Endothelial cell of umbilical vein (primary cell): ENCODE data around the gene C17orf107. TPM values are rescaled to one million over a fixed set of nuclear protein-coding genes. Genes with fewer than 3 reads are reported as not detected.

Source experiments
- BruUV-seq: library from RNA; stranded (reverse); fragments of 400-500 nt; replicated peaks from 2 replicates; lab custom pipeline; 2021; lab: Mats Ljungman, UMichigan
- CTCF ChIA-PET: fragments of 300-600, 350-600 bp; sonication (Branson Sonifier 250); formaldehyde crosslinking; loops from one replicate; lab custom pipeline; 2021; ENCODE audit warnings: antibody characterized with exemption, inconsistent platforms; lab: Charles Lee
- POLR2A ChIA-PET: fragments of 300-600, 350-600 bp; sonication (Branson Sonifier 250); formaldehyde crosslinking; loops from one replicate; lab custom pipeline; 2021; ENCODE audit warnings: antibody characterized with exemption, inconsistent platforms; lab: Charles Lee
- DNase-seq: peaks from one replicate; pipeline ENCODE4 v3.0.0-alpha.2; 2011; ENCODE audit warnings: low read depth, low spot score
- FAIRE-seq: peaks from 2 replicates; lab custom pipeline; 2011; peaks lifted over from hg19 to GRCh38; lab: Jason Lieb, UNC
- H2AFZ ChIP-seq: 2 replicates; pipeline ENCODE4 v1.6.0; 2012; ENCODE audit warnings: low read depth, low read length, control low read depth, inconsistent platforms
- H3K27ac ChIP-seq: 2 replicates; pipeline ENCODE4 v1.5.1; 2011; ENCODE audit warnings: low read depth, mild to moderate bottlenecking, control low read depth, low read length, moderate library complexity; ENCODE audit not compliant: insufficient read depth
- H3K27me3 ChIP-seq, 2 experiments: 2 replicates each; pipeline versions ENCODE4 v1.6.0 to v1.6.1; 2011; ENCODE audit warnings: low read length in 2 of 2, mixed read lengths in 1 of 2; ENCODE audit not compliant: control insufficient read depth in 2 of 2, insufficient read depth in 2 of 2
- H3K36me3 ChIP-seq, 2 experiments: 2 replicates in 1 of 2; 3 replicates in 1 of 2; pipeline ENCODE4 v1.5.1; 2011; ENCODE audit warnings: low read length in 2 of 2, mild to moderate bottlenecking in 1 of 2, moderate library complexity in 1 of 2; ENCODE audit not compliant: control insufficient read depth in 2 of 2, insufficient read depth in 2 of 2; ENCODE audit errors: extremely low read depth in 1 of 2
- H3K4me1 ChIP-seq: 3 replicates; pipeline ENCODE4 v1.5.1; 2011; ENCODE audit warnings: mild to moderate bottlenecking, low read length; ENCODE audit not compliant: control insufficient read depth, insufficient read depth; ENCODE audit errors: extremely low read depth
- H3K4me2 ChIP-seq: 2 replicates; pipeline ENCODE4 v1.6.1; 2011; ENCODE audit warnings: low read length, control low read depth, mixed read lengths; ENCODE audit not compliant: insufficient read depth
- H3K4me3 ChIP-seq, 3 experiments: fragments of 200-600 bp in 1 of 3; sonication (generic), shearing (Covaris generic) in 1 of 3; replicated peaks in 1 of 3; 2 replicates each; pipeline ENCODE4 v1.5.1; 2011 to 2016; ENCODE audit warnings: control low read depth in 3 of 3, low read length in 3 of 3, mild to moderate bottlenecking in 2 of 3, inconsistent platforms in 1 of 3, low read depth in 1 of 3, moderate library complexity in 1 of 3; ENCODE audit not compliant: insufficient read depth in 1 of 3
- H3K79me2 ChIP-seq: 2 replicates; pipeline ENCODE4 v1.6.0; 2012; ENCODE audit warnings: low read length, inconsistent platforms; ENCODE audit not compliant: control insufficient read depth, insufficient read depth
- H3K9ac ChIP-seq: replicated peaks from 2 replicates; pipeline ENCODE3; 2011; ENCODE audit warnings: low read length, control low read depth; ENCODE audit not compliant: insufficient read depth; ENCODE audit errors: extremely low read depth
- H3K9me1 ChIP-seq: replicated peaks from 3 replicates; pipeline ENCODE4 v1.6.0; 2011; ENCODE audit warnings: mild to moderate bottlenecking, low read length; ENCODE audit not compliant: control insufficient read depth, insufficient read depth; ENCODE audit errors: extremely low read depth
- H3K9me3 ChIP-seq: replicated peaks from 2 replicates; pipeline ENCODE4 v1.5.1; 2012; ENCODE audit warnings: low read length, inconsistent platforms; ENCODE audit not compliant: control insufficient read depth, insufficient read depth
- H4K20me1 ChIP-seq: replicated peaks from 2 replicates; pipeline ENCODE3; 2011; ENCODE audit warnings: mild to moderate bottlenecking, low read length; ENCODE audit not compliant: control insufficient read depth, insufficient read depth; ENCODE audit errors: extremely low read depth
- CTCF ChIP-seq, 2 donors: IDR thresholded peaks; 1 replicate in 1 of 2; 2 replicates in 1 of 2; pipeline ENCODE4 v1.5.1; 2011; ENCODE audit warnings: low read length in 2 of 2, mild to moderate bottlenecking in 2 of 2, moderate library complexity in 2 of 2, control low read depth in 1 of 2, inconsistent platforms in 1 of 2, low read depth in 1 of 2; ENCODE audit not compliant: insufficient read depth in 1 of 2; ENCODE audit errors: extremely low read depth in 1 of 2
- EZH2 ChIP-seq: IDR thresholded peaks from 2 replicates; pipeline ENCODE4 v1.6.1; 2012; ENCODE audit warnings: borderline replicate concordance, low read depth, mild to moderate bottlenecking, moderate library complexity, low read length, inconsistent platforms; ENCODE audit not compliant: severe bottlenecking
- FOS ChIP-seq: IDR thresholded peaks from 2 replicates; pipeline ENCODE4 v1.6.1; 2011; ENCODE audit warnings: mild to moderate bottlenecking, low read length, moderate library complexity, borderline replicate concordance; ENCODE audit not compliant: insufficient read depth
- GATA2 ChIP-seq: IDR thresholded peaks from 2 replicates; pipeline ENCODE4 v1.7.0; 2011; ENCODE audit warnings: low read depth, mild to moderate bottlenecking, moderate library complexity, mixed read lengths, low read length; ENCODE audit not compliant: insufficient read length, insufficient read depth
- JUN ChIP-seq: IDR thresholded peaks from 2 replicates; pipeline ENCODE4 v1.6.1; 2011; ENCODE audit warnings: borderline replicate concordance, low read depth; ENCODE audit not compliant: insufficient read length, insufficient read depth
- MAX ChIP-seq: IDR thresholded peaks from 2 replicates; pipeline ENCODE4 v1.6.1; 2011; ENCODE audit not compliant: insufficient read depth, insufficient read length
- MYC ChIP-seq: IDR thresholded peaks from one replicate; pipeline ENCODE4 v1.6.1; 2011; ENCODE audit warnings: mild to moderate bottlenecking, low read depth, low read length
- POLR2A ChIP-seq: IDR thresholded peaks from 2 replicates; pipeline ENCODE4 v1.6.1; 2012; ENCODE audit warnings: low read depth, mild to moderate bottlenecking, control low read depth, low read length
- POLR2AphosphoS5 ChIP-seq: IDR thresholded peaks from 2 replicates; pipeline ENCODE4 v1.6.1; 2012; ENCODE audit warnings: low read depth, mild to moderate bottlenecking, control low read depth, low read length, moderate library complexity; ENCODE audit not compliant: insufficient read depth
- dilution Hi-C: fragments of 300-500 bp; cut with MboI; formaldehyde crosslinking; loops from one replicate; pipeline ENCODE4 v1.15.0; 2019; ENCODE audit warnings: low sequenced_read_pairs; ENCODE audit not compliant: extremely low pct_ligation_motif_present
- intact Hi-C: fragments of 100-400 bp; cut with micrococcal nuclease; formaldehyde crosslinking; loops from one replicate; pipeline ENCODE4 v1.10.0; 2022
- polyA plus RNA-seq, 4 experiments: library from polyadenylated mRNA; depleted of rRNA in 3 of 4; stranded (reverse) in 3 of 4; unstranded in 1 of 4; fragments of >200 nt; gene quantifications; 2 replicates each; pipeline versions ENCODE4 v1.2.1 to v1.2.3, GENCODE V29; 2011 to 2012; ENCODE audit warnings: missing spikeins in 1 of 4
- total RNA-seq: library from RNA; stranded (reverse); gene quantifications from 2 replicates; pipeline ENCODE4 v1.2.3, GENCODE V29; 2021

C17orf107 gene
- total and polyA plus RNA-seq, 2 donors (not counting 3 experiments of a cell fraction or from before 2014, with no cell fraction given) = 0.68 to 1.0 TPM

DNA sequence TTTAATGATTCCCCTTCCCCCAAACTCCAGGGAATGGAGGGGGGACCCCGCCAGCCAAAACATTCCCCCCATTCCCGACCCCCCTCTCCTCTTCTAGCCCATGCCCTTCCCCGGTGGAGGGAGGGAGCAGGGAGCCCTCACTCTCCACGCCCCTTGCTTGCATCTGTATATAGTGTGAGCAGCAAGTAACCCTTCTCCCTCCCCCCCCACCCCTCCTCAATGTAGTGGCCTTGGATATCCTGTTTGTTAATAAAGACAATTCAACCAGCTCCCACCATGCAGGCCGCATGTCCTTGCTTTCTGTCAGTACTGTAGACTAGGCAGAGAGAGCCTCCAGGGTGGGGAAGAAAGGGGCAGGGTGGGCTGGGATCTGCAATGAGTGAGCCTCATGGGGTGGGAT lies 1.6 kb upstream of the C17orf107 start:
- Histone ChIP-seq H4K20me1 (no peaks in the 10 kb centered on the region), H3K9me3 (no peaks in the 10 kb centered on the region), H3K4me2 (no peak overlapping the region), H3K4me1 (peaks cover 10% of the 10 kb centered on the region), H3K36me3 (peaks cover 0 to 42% of the 10 kb centered on the region in 2 experiments), H2AFZ (no peak overlapping the region), H3K27me3 (no peaks in the 10 kb centered on the region), H3K9me1 (no peaks in the 10 kb centered on the region), H3K79me2 (no peaks in the 10 kb centered on the region), H3K9ac (no peak overlapping the region), H3K4me3 (no peak overlapping the region), H3K27ac (no peak overlapping the region)
- intact Hi-C loops (no loop called here), dilution Hi-C loops (no loop called here)
- POLR2A ChIA-PET = no interaction called here
- no peak for TF ChIP-seq JUN
- no peak for TF ChIP-seq EZH2
- TF ChIP-seq POLR2AphosphoS5 = no peak
- no peak for TF ChIP-seq POLR2A
- no peak for TF ChIP-seq MYC
- TF ChIP-seq CTCF (IDR thresholded peaks at IDR 0.05; ENCODE audit: extremely low read depth in 1 of 2, insufficient read depth in 1 of 2, low read depth in 1 of 2, low read length in 2 of 2) = no peak
- no peak for TF ChIP-seq MAX
- no peak for TF ChIP-seq FOS
- no peak for TF ChIP-seq GATA2
- no peak for FAIRE-seq
- CTCF ChIA-PET = no interaction called here
- no TSS peak for BruUV-seq
- DNase-seq = no peak
